Colonic mucosa (tissue), 4 donors: ENCODE results near the gene CPEB3. TPM values are rescaled to one million over a fixed set of nuclear protein-coding genes. Genes with fewer than 3 reads are reported as not detected.
"Not testable (repeated sequence)": the region's sequence is repeated elsewhere in the genome, so short reads cannot be mapped to it uniquely, and the experiment has no call there.

ENCODE experiments used
- DNase-seq: peaks from one replicate; pipeline ENCODE4 v3.0.0-alpha.2; 2020
- H3K27ac ChIP-seq: fragments of 200-600 bp; one replicate; pipeline ENCODE4 v1.8.0; 2021
- H3K27me3 ChIP-seq: fragments of 200-600 bp; one replicate; pipeline ENCODE4 v1.8.0; 2021
- H3K36me3 ChIP-seq: fragments of 200-600 bp; one replicate; pipeline ENCODE4 v1.8.0; 2021
- H3K4me1 ChIP-seq: fragments of 200-600 bp; one replicate; pipeline ENCODE4 v1.8.0; 2021; ENCODE audit warnings: mild to moderate bottlenecking
- H3K4me3 ChIP-seq: fragments of 200-600 bp; one replicate; pipeline ENCODE4 v1.8.0; 2021
- H3K9ac ChIP-seq, 2 donors: one replicate each; pipeline ENCODE4 v1.7.0; 2013; ENCODE audit warnings: control low read depth in 2 of 2, low read depth in 2 of 2, low read length in 2 of 2
- H3K9me3 ChIP-seq: fragments of 200-600 bp; one replicate; pipeline ENCODE4 v1.8.0; 2021
- CTCF ChIP-seq: fragments of 200-600 bp; IDR thresholded peaks from one replicate; pipeline ENCODE4 v1.8.0; 2022; ENCODE audit warnings: antibody characterized with exemption, mild to moderate bottlenecking
- intact Hi-C: fragments of 100-400 bp; cut with DNase I; formaldehyde crosslinking; loops from one replicate; pipeline ENCODE4 v1.14.1; 2022
- total RNA-seq, 2 donors: library from RNA; stranded (reverse); fragmentation: NEBNext Ultra II Directional in 1 of 2; extraction: Animal tissue kit (Norgen Biotek cat#: 25700) in 1 of 2; gene quantifications; one replicate each; pipeline ENCODE4 v1.2.1, GENCODE V29; 2021
- donor health status: healthy.
- donor health status: DM: no; HTN: no; CAD: no.
- donor health status: DM: no; HTN: no; CAD: no.

The CPEB3 gene
- total RNA-seq, 2 donors from 2014 or later, result 4.4 to 7.9 TPM

- Histone ChIP-seq H3K9ac (no peak overlapping the region), H3K4me1 (no peaks in the 10 kb centered on the region), H3K36me3 (no peaks in the 10 kb centered on the region), H3K27me3 (no peaks in the 10 kb centered on the region), H3K4me3 (no peak overlapping the region), H3K9me3 (no peaks in the 10 kb centered on the region), H3K27ac (no peak overlapping the region)
- intact Hi-C loops, result no loop called here
- no peak for TF ChIP-seq CTCF
- DNase-seq, result no peak
Observed at GRCh38 chr10:92038949-92039348, 251.9 kb downstream of the CPEB3 start.

DNA sequence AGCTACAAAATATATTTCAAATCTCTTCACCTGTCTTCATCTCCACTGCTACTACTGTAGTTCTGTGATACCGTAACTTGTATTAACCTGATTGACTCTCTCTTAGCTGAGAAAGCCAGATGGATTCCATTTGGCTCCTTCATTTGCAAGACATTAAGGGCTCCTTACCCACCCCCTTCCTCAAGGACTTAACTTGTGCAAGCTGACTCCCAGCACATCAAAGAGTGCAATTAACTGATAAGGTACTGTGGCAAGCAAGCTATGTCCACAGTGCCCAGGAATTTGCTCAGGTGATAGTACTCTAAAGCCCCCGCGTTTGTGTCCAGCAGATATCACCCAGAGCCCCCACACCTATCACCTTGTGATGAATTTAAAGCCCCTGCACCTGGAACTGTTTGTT, 257.8 kb downstream of the CPEB3 start:
- H3K4me3 ChIP-seq, H3K4me1 ChIP-seq, DNase-seq, H3K9me3 ChIP-seq, H3K36me3 ChIP-seq, H3K9ac ChIP-seq, H3K27me3 ChIP-seq, H3K27ac ChIP-seq, intact Hi-C loops: not testable (repeated sequence)

- intact Hi-C loops, result no loop called here
- Histone ChIP-seq H3K4me1 (no peaks in the 10 kb centered on the region), H3K9ac (no peak overlapping the region), H3K36me3 (no peaks in the 10 kb centered on the region), H3K9me3 (no peaks in the 10 kb centered on the region), H3K4me3 (no peak overlapping the region), H3K27ac (no peak overlapping the region), H3K27me3 (no peaks in the 10 kb centered on the region)
- DNase-seq, result no peak
- no peak for TF ChIP-seq CTCF
Observed at GRCh38 chr10:92031580-92031979, 259.3 kb downstream of the CPEB3 start.

DNA sequence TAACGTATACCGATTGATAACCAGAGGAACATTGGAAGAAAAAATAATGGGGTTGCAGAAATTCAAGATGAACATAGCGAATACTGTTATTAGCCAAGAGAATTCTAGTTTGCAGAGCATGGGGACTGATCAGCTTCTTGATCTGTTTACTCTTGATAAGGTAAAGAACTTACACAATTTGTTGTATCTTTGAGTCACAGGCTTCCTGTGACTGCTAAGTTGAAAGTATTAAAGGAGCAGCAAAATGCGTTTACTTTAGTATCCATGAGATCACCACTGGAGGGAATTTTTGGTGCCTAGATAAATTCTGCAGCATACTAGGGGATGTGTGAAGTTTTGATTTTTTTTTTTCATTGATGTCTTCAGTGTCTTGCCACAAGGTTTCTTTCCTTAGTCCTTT, 263.7 kb downstream of the CPEB3 start:
- TF ChIP-seq CTCF, result no peak
- Histone ChIP-seq H3K27me3 (no peaks in the 10 kb centered on the region), H3K4me3 (no peak overlapping the region), H3K9me3 (no peaks in the 10 kb centered on the region), H3K27ac (no peak overlapping the region), H3K36me3 (peaks cover 8% of the 10 kb centered on the region), H3K4me1 (no peaks in the 10 kb centered on the region), H3K9ac (no peak overlapping the region)
- no peak for DNase-seq
- intact Hi-C loops, result no loop called here

DNA sequence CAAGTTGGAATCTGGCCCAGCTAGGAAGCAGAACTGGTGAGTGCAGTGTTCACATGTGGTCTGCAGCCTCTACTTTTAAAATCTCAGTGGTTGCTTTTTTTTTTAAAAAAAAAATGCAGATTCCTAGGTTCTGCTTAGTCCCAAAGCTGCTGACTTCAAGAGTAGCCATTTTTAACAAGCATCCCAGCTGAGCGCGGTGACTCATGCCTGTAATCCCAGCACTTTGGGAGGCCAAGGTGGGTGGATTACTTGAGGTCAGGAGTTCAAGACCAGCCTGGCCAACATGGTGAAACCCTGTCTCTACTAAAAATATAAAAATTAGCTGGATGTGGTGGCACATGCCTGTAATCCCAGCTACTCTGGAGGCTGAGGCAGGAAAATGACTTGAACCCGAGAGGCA, 265.5 kb downstream of the CPEB3 start:
- H3K4me1 ChIP-seq, H3K4me3 ChIP-seq, H3K9ac ChIP-seq, H3K36me3 ChIP-seq, DNase-seq, H3K27ac ChIP-seq, H3K27me3 ChIP-seq, intact Hi-C loops, H3K9me3 ChIP-seq: not testable (repeated sequence)

GRCh38 chr10:92024700-92025099, 266.2 kb downstream of the CPEB3 start:
- TF ChIP-seq CTCF, result no peak
- intact Hi-C loops, result no loop called here

DNA sequence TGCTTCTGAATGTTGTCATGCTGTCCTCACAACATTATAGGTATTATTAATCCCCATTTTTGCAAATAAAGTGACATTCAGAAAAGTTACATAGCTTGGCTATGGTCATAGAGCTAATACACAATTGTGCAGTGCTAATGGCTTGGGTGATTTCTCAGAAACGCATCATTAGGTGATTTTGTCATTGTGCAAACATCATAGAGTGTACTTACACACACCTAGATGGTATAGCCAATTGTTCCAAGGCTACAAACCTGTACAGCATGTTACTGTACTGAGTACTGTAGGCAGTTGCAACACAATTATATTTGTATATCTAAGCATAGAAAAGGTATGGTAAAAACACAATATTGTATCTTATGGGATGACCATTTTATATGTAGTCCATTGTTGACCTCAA, 276.3 kb downstream of the CPEB3 start:
- intact Hi-C loops, result no loop called here
- Histone ChIP-seq H3K27ac (no peak overlapping the region), H3K9ac (no peak overlapping the region), H3K4me1 (no peaks in the 10 kb centered on the region), H3K9me3 (no peaks in the 10 kb centered on the region), H3K27me3 (no peaks in the 10 kb centered on the region), H3K4me3 (no peak overlapping the region), H3K36me3 (peaks cover 6% of the 10 kb centered on the region)
- DNase-seq, result no peak
- no peak for TF ChIP-seq CTCF

More at GRCh38 chr10:92024700-92025099, 266.2 kb downstream of the CPEB3 start:
- no peaks in the 10 kb centered on the region for H3K4me1 ChIP-seq
- H3K27ac ChIP-seq, result no peak overlapping the region
- H3K27me3 ChIP-seq, result no peaks in the 10 kb centered on the region
- peaks cover 8% of the 10 kb centered on the region for H3K36me3 ChIP-seq
- no peak overlapping the region for H3K4me3 ChIP-seq
- no peak for DNase-seq
- H3K9me3 ChIP-seq, result no peaks in the 10 kb centered on the region
- H3K9ac ChIP-seq, result no peak overlapping the region
